Measurements from ENCODE around the gene GAPVD1.

Gene GAPVD1

GRCh38 chr9:125243792-125244260, 17.8 kb upstream of the GAPVD1 start:
- H3K4me3 ChIP-seq (ENCODE audit: low read length): no peak overlapping the region
- H2AFZ ChIP-seq (ENCODE audit: low read depth, low read length): no peak overlapping the region
- peaks cover 34% of the 10 kb centered on the region for H3K79me2 ChIP-seq (ENCODE audit: low read length)
- H3K4me2 ChIP-seq (ENCODE audit: low read length): no peak overlapping the region
- no peak overlapping the region for H3K27ac ChIP-seq (ENCODE audit: low read length)
- peaks cover 19% of the 10 kb centered on the region for H3K36me3 ChIP-seq (replicated peaks; ENCODE audit: low read depth, low read length)
- TF ChIP-seq EZH2phosphoT487 (IDR thresholded peaks at IDR 0.05; ENCODE audit: low read depth) (no peak), CTCF (IDR thresholded peaks at IDR 0.05; ENCODE audit: low read depth, low read length) (no peak)
- no peak overlapping the region for H3K9ac ChIP-seq (ENCODE audit: low read length)
- H4K20me1 ChIP-seq (ENCODE audit: insufficient read depth, low read length): peaks cover 13% of the 10 kb centered on the region; the same call in 1 of the 2 replicates
- no peaks in the 10 kb centered on the region for H3K9me3 ChIP-seq (ENCODE audit: insufficient read depth, low read length)
- H3K27me3 ChIP-seq (ENCODE audit: low read depth, low read length): no peaks in the 10 kb centered on the region
- peaks cover 16% of the 10 kb centered on the region for H3K4me1 ChIP-seq (ENCODE audit: low read length)

- Histone ChIP-seq H4K20me1 (ENCODE audit: insufficient read depth, low read length) (no peaks in the 10 kb centered on the region), H3K4me2 (ENCODE audit: low read length) (no peak overlapping the region), H3K79me2 (ENCODE audit: low read length) (peaks cover 10% of the 10 kb centered on the region), H3K4me1 (ENCODE audit: low read length) (peaks cover 4% of the 10 kb centered on the region; the same call in 1 of the 2 replicates), H3K36me3 (replicated peaks; ENCODE audit: low read depth, low read length) (no peaks in the 10 kb centered on the region), H3K9me3 (ENCODE audit: insufficient read depth, low read length) (no peaks in the 10 kb centered on the region), H3K27ac (ENCODE audit: low read length) (no peak overlapping the region), H2AFZ (ENCODE audit: low read depth, low read length) (no peak overlapping the region), H3K4me3 (ENCODE audit: low read length) (no peak overlapping the region), H3K27me3 (ENCODE audit: low read depth, low read length) (no peaks in the 10 kb centered on the region), H3K9ac (ENCODE audit: low read length) (no peak overlapping the region)
- TF ChIP-seq CTCF (IDR thresholded peaks at IDR 0.05; ENCODE audit: low read depth, low read length) (no peak), EZH2phosphoT487 (IDR thresholded peaks at IDR 0.05; ENCODE audit: low read depth) (no peak)
These were observed 15.4 kb upstream of the GAPVD1 start for GRCh38 chr9:125246261-125246667.

- Histone ChIP-seq H3K36me3 (replicated peaks; ENCODE audit: low read depth, low read length) (no peaks in the 10 kb centered on the region), H2AFZ (ENCODE audit: low read depth, low read length) (no peak overlapping the region)
- no peak for TF ChIP-seq CTCF (IDR thresholded peaks at IDR 0.05; ENCODE audit: low read depth, low read length)
- no peak for TF ChIP-seq EZH2phosphoT487 (IDR thresholded peaks at IDR 0.05; ENCODE audit: low read depth)
These were observed 7.4 kb upstream of the GAPVD1 start for GRCh38 chr9:125254231-125254630.

GRCh38 chr9:125255781-125256391, 5.7 kb upstream of the GAPVD1 start:
- H3K4me3 ChIP-seq (ENCODE audit: low read length): no peak overlapping the region
- no peaks in the 10 kb centered on the region for H3K27me3 ChIP-seq (ENCODE audit: low read depth, low read length)
- no peak overlapping the region for H3K27ac ChIP-seq (ENCODE audit: low read length)
- no peaks in the 10 kb centered on the region for H4K20me1 ChIP-seq (ENCODE audit: insufficient read depth, low read length)
- peaks cover 12% of the 10 kb centered on the region for H3K4me1 ChIP-seq (ENCODE audit: low read length)
- no peak overlapping the region for H3K4me2 ChIP-seq (ENCODE audit: low read length)
- H3K36me3 ChIP-seq (replicated peaks; ENCODE audit: low read depth, low read length): peaks cover 3% of the 10 kb centered on the region
- no peak for TF ChIP-seq EZH2phosphoT487 (IDR thresholded peaks at IDR 0.05; ENCODE audit: low read depth)
- peak; percentile 57 for TF ChIP-seq CTCF (IDR thresholded peaks at IDR 0.05; ENCODE audit: low read depth, low read length)
- no peaks in the 10 kb centered on the region for H3K79me2 ChIP-seq (ENCODE audit: low read length)
- H3K9ac ChIP-seq (ENCODE audit: low read length): no peak overlapping the region
- 0 out of 2 replicates have a peak, but pooled peaks cover 3% of the 10 kb centered on the region for H3K9me3 ChIP-seq (ENCODE audit: insufficient read depth, low read length)
- no peak overlapping the region for H2AFZ ChIP-seq (ENCODE audit: low read depth, low read length)

More at GRCh38 chr9:125254231-125254630, 7.4 kb upstream of the GAPVD1 start:
- Histone ChIP-seq H3K9ac (ENCODE audit: low read length) (no peak overlapping the region), H3K27me3 (ENCODE audit: low read depth, low read length) (no peaks in the 10 kb centered on the region), H3K79me2 (ENCODE audit: low read length) (no peaks in the 10 kb centered on the region), H4K20me1 (ENCODE audit: insufficient read depth, low read length) (no peaks in the 10 kb centered on the region), H3K4me2 (ENCODE audit: low read length) (no peak overlapping the region), H3K9me3 (ENCODE audit: insufficient read depth, low read length) (no peaks in the 10 kb centered on the region), H3K4me1 (ENCODE audit: low read length) (peaks cover 5% of the 10 kb centered on the region), H3K4me3 (ENCODE audit: low read length) (no peak overlapping the region), H3K27ac (ENCODE audit: low read length) (no peak overlapping the region)
